Measurements from ENCODE around the gene APBA1.

- TF ChIP-seq POLR2AphosphoS5 (IDR thresholded peaks at IDR 0.05; ENCODE audit: low read depth, low read length) (no peak), POLR2A (IDR thresholded peaks at IDR 0.05; ENCODE audit: low read depth, low read length) (no peak), TAF1 (IDR thresholded peaks at IDR 0.05; ENCODE audit: low read depth, low read length) (no peak), PAX5 (IDR thresholded peaks at IDR 0.05; ENCODE audit: insufficient read depth, low read length, severe bottlenecking) (no peak), POU2F2 (IDR thresholded peaks at IDR 0.05; ENCODE audit: low read depth, low read length) (no peak), SPI1 (IDR thresholded peaks at IDR 0.05; ENCODE audit: low read depth, low read length) (no peak)
These were observed 39.4 kb downstream of the APBA1 start for GRCh38 chr9:69632768-69633167.
